NCI-H2081 treated with DMSO at 0.1 percent for 48 hours (cell line): Measurements from ENCODE around the gene GRID1.
"Not testable (repeated sequence)": the region's sequence is repeated elsewhere in the genome, so short reads cannot be mapped to it uniquely, and the experiment has no call there.

Experiments used
- DNase-seq: peaks from one replicate; lab custom pipeline; 2025; lab: John Stamatoyannopoulos, UW

Gene GRID1

GRCh38 chr10:85864173-85864549 is 502.4 kb downstream of the GRID1 start:
- no peak for DNase-seq

GRCh38 chr10:85863301-85864172 is 503.1 kb downstream of the GRID1 start:
- DNase-seq, result no peak

GRCh38 chr10:85862771-85863170 is 503.8 kb downstream of the GRID1 start:
- DNase-seq, result no peak

- DNase-seq, result no peak
Observed at GRCh38 chr10:85861513-85862197, 504.9 kb downstream of the GRID1 start.

GRCh38 chr10:85859859-85860258 is 506.7 kb downstream of the GRID1 start:
- DNase-seq, result no peak

GRCh38 chr10:85858776-85859515 is 507.6 kb downstream of the GRID1 start:
- no peak for DNase-seq

- no peak for DNase-seq
Observed at GRCh38 chr10:85857791-85858190, 508.8 kb downstream of the GRID1 start.

GRCh38 chr10:85857305-85857704 is 509.3 kb downstream of the GRID1 start:
- DNase-seq, result no peak

- no peak for DNase-seq
Observed at GRCh38 chr10:85851934-85852333, 514.7 kb downstream of the GRID1 start.

- DNase-seq, result no peak
Observed at GRCh38 chr10:85851325-85851724, 515.3 kb downstream of the GRID1 start.

- no peak for DNase-seq
Observed at GRCh38 chr10:85850736-85851135, 515.9 kb downstream of the GRID1 start.

- no peak for DNase-seq
Observed at GRCh38 chr10:85849315-85849714, 517.3 kb downstream of the GRID1 start.

GRCh38 chr10:85848756-85849155 is 517.8 kb downstream of the GRID1 start:
- no peak for DNase-seq

- DNase-seq, result no peak
Observed at GRCh38 chr10:85847085-85847484, 519.5 kb downstream of the GRID1 start.

GRCh38 chr10:85838660-85839059 is 527.9 kb downstream of the GRID1 start:
- not testable (repeated sequence) for DNase-seq

GRCh38 chr10:85832988-85833387 is 533.6 kb downstream of the GRID1 start:
- DNase-seq, result no peak

GRCh38 chr10:85831422-85831821 is 535.2 kb downstream of the GRID1 start:
- no peak for DNase-seq

GRCh38 chr10:85826377-85826776 is 540.2 kb downstream of the GRID1 start:
- no peak for DNase-seq

- no peak for DNase-seq
Observed at GRCh38 chr10:85811405-85811804, 555.2 kb downstream of the GRID1 start.

GRCh38 chr10:85810674-85811073 is 555.9 kb downstream of the GRID1 start:
- DNase-seq, result no peak

GRCh38 chr10:85795460-85795859 is 571.1 kb downstream of the GRID1 start:
- DNase-seq, result no peak

GRCh38 chr10:85794553-85794952 is 572.0 kb downstream of the GRID1 start:
- DNase-seq, result no peak

GRCh38 chr10:85792533-85792858 is 574.1 kb downstream of the GRID1 start:
- DNase-seq, result no peak
